ENCODE data around the gene GPR137B.

Gene GPR137B

DNA sequence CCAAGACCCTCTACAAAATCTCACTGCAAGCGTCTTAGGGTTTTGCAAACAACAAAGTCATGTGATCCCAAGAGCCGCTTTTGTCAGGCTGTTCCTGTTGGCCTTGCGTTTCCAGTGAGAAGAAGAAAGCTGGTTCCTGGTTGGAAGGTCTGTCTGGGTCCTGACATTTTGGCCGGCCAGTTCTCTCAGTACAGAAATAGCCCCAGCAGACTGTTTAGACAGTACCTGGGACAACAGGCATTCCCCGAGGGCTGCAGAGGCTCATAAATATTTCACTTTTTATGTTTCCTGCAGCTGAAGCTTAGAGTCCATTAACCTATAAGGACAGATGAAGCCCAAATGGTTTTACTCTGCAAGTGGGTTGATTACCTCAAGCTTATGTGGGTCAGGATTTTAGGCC lies 8.6 kb downstream of the GPR137B start:
- no peaks in the 10 kb centered on the region for H3K4me1 ChIP-seq (ENCODE audit: control insufficient read depth in 1 of 2, insufficient read depth in 1 of 2, low read depth in 1 of 2, low read length in 1 of 2)
- no peaks in the 10 kb centered on the region for H3K27me3 ChIP-seq
- H3K36me3 ChIP-seq = no peaks in the 10 kb centered on the region
- H3K4me3 ChIP-seq (ENCODE audit: low read depth in 1 of 2, low read length in 1 of 2) = no peak overlapping the region
- no peaks in the 10 kb centered on the region for H3K9me3 ChIP-seq
- no peak overlapping the region for H3K27ac ChIP-seq
- TF ChIP-seq, protein P1, sequence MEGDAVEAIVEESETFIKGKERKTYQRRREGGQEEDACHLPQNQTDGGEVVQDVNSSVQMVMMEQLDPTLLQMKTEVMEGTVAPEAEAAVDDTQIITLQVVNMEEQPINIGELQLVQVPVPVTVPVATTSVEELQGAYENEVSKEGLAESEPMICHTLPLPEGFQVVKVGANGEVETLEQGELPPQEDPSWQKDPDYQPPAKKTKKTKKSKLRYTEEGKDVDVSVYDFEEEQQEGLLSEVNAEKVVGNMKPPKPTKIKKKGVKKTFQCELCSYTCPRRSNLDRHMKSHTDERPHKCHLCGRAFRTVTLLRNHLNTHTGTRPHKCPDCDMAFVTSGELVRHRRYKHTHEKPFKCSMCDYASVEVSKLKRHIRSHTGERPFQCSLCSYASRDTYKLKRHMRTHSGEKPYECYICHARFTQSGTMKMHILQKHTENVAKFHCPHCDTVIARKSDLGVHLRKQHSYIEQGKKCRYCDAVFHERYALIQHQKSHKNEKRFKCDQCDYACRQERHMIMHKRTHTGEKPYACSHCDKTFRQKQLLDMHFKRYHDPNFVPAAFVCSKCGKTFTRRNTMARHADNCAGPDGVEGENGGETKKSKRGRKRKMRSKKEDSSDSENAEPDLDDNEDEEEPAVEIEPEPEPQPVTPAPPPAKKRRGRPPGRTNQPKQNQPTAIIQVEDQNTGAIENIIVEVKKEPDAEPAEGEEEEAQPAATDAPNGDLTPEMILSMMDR (IDR thresholded peaks at IDR 0.05) = no peak

DNA sequence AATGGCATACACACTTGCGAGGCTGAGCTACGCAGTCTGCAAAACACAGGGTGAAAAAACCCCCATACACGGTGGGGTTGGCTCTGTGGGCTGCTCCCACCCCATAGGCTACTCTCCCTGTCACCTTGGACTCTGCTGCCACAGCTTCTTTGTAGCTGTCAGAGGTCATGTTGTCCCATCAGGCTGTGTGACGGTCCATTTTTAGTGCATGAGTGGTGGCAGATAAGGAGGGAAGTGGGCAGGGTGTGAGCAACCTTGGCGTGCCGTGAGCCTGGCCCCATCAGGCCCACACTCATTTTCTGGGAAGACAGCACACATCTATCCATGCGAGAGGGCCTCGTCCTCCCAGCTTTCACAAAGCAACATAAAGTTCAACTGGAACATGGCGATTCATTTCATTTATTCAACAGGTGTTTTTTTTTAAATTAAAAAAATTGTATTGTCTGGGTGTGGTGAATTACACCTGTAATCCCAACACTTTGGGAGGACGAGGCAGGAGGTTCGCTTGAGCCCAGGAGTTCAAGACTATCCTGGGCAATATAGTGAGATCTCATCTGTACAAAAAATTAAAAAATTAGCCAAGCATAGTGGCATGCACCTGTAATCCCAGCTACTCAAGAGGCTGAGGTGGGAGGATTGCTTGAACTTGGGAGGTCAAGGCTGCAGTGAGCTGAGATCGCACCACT lies 9.5 kb downstream of the GPR137B start:
- Histone ChIP-seq H3K4me1 (ENCODE audit: control insufficient read depth in 1 of 2, insufficient read depth in 1 of 2, low read depth in 1 of 2, low read length in 1 of 2) (peaks cover 0 to 6% of the 10 kb centered on the region in 2 experiments), H3K4me3 (ENCODE audit: low read depth in 1 of 2, low read length in 1 of 2) (no peak overlapping the region), H3K27me3 (no peaks in the 10 kb centered on the region), H3K27ac (no peak overlapping the region), H3K36me3 (no peaks in the 10 kb centered on the region), H3K9me3 (no peaks in the 10 kb centered on the region)
- TF ChIP-seq, protein P1 (IDR thresholded peaks at IDR 0.05) = no peak

DNA sequence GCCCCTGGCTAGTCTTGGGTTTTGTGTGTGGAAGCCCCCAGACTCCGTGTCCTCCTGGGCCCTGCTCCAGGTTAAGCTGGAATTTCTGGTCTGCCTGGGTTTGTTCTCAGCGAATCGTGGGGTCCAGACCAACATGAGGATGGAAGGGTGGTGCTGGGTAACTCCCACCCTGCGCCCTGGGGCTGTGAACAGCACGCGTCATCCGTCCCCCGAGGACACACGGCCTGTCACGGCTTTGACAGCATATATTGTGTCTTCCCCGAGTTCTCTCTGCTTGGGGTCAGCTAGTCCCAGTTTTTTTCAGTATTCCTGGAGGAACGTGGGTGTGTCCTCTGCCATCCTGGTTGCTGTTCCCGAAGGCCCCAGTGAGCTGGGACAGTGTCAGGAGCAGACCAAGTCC lies 11.8 kb downstream of the GPR137B start:
- Histone ChIP-seq H3K36me3 (no peaks in the 10 kb centered on the region), H3K9me3 (no peaks in the 10 kb centered on the region), H3K4me1 (ENCODE audit: control insufficient read depth in 1 of 2, insufficient read depth in 1 of 2, low read depth in 1 of 2, low read length in 1 of 2) (peaks cover 0 to 6% of the 10 kb centered on the region in 2 experiments), H3K27me3 (no peaks in the 10 kb centered on the region), H3K4me3 (ENCODE audit: low read depth in 1 of 2, low read length in 1 of 2) (no peak overlapping the region), H3K27ac (no peak overlapping the region)
- TF ChIP-seq, protein P1 (IDR thresholded peaks at IDR 0.05) = no peak

DNA sequence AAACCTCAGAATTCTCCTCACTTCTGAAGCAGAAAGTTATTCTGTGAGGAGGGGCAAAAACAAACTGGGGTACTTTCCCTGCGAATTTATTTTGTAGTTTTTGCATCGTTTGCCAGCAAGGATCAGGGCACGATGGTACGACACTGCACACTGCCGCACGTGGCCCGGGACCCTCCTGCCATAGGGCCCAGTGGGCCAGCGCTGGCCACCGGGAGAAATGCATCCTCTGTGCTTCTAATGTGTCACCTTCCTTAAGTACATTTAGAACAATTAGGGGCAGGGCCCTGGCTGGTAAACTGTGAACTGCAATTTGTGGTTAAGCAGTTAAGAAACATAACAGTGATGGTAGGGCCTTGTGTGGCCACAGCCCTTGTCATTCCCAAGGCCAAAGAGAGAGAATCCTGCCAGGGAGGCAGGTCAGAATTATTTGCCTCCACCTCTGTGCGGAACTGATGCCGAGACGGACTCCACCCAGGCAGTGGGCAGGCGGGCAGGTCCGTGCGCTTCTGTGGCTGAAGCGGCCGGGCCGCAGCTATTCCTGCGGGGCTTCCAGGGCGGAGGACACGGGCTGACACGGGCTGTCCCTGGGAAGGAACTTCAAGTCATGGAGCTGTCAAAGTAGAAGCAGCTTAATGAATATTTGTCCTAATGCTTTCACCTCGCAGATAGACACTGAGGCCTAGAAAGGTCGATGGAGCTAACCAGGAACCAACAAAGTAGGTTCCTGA lies 12.5 kb downstream of the GPR137B start:
- Histone ChIP-seq H3K4me1 (ENCODE audit: control insufficient read depth in 1 of 2, insufficient read depth in 1 of 2, low read depth in 1 of 2, low read length in 1 of 2) (peaks cover 0 to 6% of the 10 kb centered on the region in 2 experiments), H3K9me3 (no peaks in the 10 kb centered on the region), H3K27ac (no peak overlapping the region), H3K4me3 (ENCODE audit: low read depth in 1 of 2, low read length in 1 of 2) (no peak overlapping the region), H3K27me3 (no peaks in the 10 kb centered on the region), H3K36me3 (no peaks in the 10 kb centered on the region)
- TF ChIP-seq, protein P1 (IDR thresholded peaks at IDR 0.05) = no peak

DNA sequence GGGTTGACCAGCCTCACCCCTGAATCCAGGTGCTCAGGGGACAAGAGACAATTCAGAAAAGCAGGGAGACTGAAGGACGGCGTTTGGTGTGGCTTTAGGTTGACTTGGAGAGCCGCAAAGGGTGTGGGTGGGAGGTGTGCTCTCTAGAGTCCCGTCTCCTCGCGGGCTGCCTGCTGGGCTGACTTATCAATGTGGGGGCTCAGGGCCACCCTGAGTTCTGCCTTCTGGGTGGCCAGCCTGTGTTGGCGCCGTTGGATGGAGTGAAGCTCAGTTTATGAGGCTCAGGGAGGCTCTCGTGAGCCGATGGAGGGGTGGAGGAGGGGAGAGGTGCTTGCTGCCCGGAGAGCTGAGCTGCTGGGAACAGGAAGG lies 13.0 kb downstream of the GPR137B start:
- no peaks in the 10 kb centered on the region for H3K27me3 ChIP-seq
- no peaks in the 10 kb centered on the region for H3K9me3 ChIP-seq
- H3K36me3 ChIP-seq = no peaks in the 10 kb centered on the region
- H3K27ac ChIP-seq = no peak overlapping the region
- peaks cover 0 to 6% of the 10 kb centered on the region in 2 experiments for H3K4me1 ChIP-seq (ENCODE audit: control insufficient read depth in 1 of 2, insufficient read depth in 1 of 2, low read depth in 1 of 2, low read length in 1 of 2)
- no peak overlapping the region for H3K4me3 ChIP-seq (ENCODE audit: low read depth in 1 of 2, low read length in 1 of 2)
- TF ChIP-seq, protein P1 (IDR thresholded peaks at IDR 0.05) = no peak

Measured in neutrophil (primary cell).